GM12864 (cell line): ENCODE data around the gene KLHL17.

ENCODE experiments used
- DNase-seq: peaks from one replicate; pipeline ENCODE4 v3.0.0-alpha.2; 2011; ENCODE audit warnings: low read depth
- H3K4me3 ChIP-seq: 2 replicates; pipeline ENCODE4 v1.5.1; 2011; ENCODE audit warnings: mild to moderate bottlenecking, low read depth, low read length, control low read depth
- CTCF ChIP-seq: IDR thresholded peaks from 2 replicates; pipeline ENCODE4 v1.5.1; 2011; ENCODE audit warnings: low read depth, mild to moderate bottlenecking, moderate library complexity, low read length, control low read depth, inconsistent platforms; ENCODE audit errors: missing control alignments

Gene KLHL17

GRCh38 chr1:955474-955873 lies 4.9 kb upstream of the KLHL17 start:
- no peak for DNase-seq
- H3K4me3 ChIP-seq = no peak overlapping the region
- TF ChIP-seq CTCF = no peak

- no peak for DNase-seq
- no peak for TF ChIP-seq CTCF
- H3K4me3 ChIP-seq = no peak overlapping the region
These were observed 3.7 kb upstream of the KLHL17 start for GRCh38 chr1:956636-957035.

- peak; percentile 54 for DNase-seq
- no peak for TF ChIP-seq CTCF
- H3K4me3 ChIP-seq = peak within 1 kb of the TSS; percentile 100
These were observed 1.3 kb upstream of the KLHL17 start, which contains the start of gene NOC2L for GRCh38 chr1:958823-959730. TSS of gene NOC2L (minus strand) at chr1:959256. CDS start at chr1:959240, 16 bp downstream.

- DNase-seq = no peak
- peak overlapping the region; percentile 83 for H3K4me3 ChIP-seq
- TF ChIP-seq CTCF = no peak
These were observed 537 bp upstream of the KLHL17 start for GRCh38 chr1:959731-960362.

GRCh38 chr1:961132-961669 lies 817 bp downstream of the KLHL17 start:
- H3K4me3 ChIP-seq = peak overlapping the region; percentile 83
- TF ChIP-seq CTCF = no peak
- DNase-seq = no peak

- no peak for TF ChIP-seq CTCF
These were observed 2.3 kb downstream of the KLHL17 start for GRCh38 chr1:962381-963300.

More at GRCh38 chr1:962381-963300, 2.3 kb downstream of the KLHL17 start:
- H3K4me3 ChIP-seq = no peak overlapping the region
- DNase-seq = no peak
